Epithelial cell of esophagus (primary cell): ENCODE measurements around the gene MED14.

Source experiments
- DNase-seq: peaks from one replicate; pipeline ENCODE4 v3.0.0; 2010; ENCODE audit warnings: low read depth
- H3K4me3 ChIP-seq: 2 replicates; pipeline ENCODE4 v1.5.1; 2011; ENCODE audit warnings: mild to moderate bottlenecking, low read length, control low read depth
- CTCF ChIP-seq: IDR thresholded peaks from 2 replicates; pipeline ENCODE4 v1.5.1; 2011; ENCODE audit warnings: low read depth, mild to moderate bottlenecking, low read length, control low read depth, inconsistent platforms; ENCODE audit not compliant: insufficient read depth; ENCODE audit errors: missing control alignments

The MED14 gene

DNA sequence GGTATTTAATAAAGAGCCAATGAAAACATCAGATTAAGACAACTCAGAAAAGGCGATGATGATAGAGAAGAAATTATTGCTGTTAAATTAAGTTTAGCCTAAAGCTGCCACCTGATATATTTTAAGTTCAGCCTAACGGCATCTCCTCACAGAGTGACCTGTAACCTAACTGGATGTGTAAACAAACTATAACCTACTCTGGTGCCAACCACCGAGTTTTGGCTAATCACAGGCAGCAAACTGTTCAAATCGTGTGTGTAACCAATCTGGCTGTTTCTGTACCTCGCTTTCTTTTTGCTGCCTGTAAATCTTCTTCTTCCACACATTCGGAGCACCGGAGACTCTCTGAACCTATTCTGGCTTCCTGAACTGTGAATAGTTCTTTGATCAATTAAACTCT, 37.8 kb upstream of the MED14 start:
- no peak overlapping the region for H3K4me3 ChIP-seq
- no peak for DNase-seq
- no peak for TF ChIP-seq CTCF

GRCh38 chrX:40772290-40772689, 36.9 kb upstream of the MED14 start:
- peak; percentile 87 for DNase-seq
- H3K4me3 ChIP-seq: no peak overlapping the region
- no peak for TF ChIP-seq CTCF

DNA sequence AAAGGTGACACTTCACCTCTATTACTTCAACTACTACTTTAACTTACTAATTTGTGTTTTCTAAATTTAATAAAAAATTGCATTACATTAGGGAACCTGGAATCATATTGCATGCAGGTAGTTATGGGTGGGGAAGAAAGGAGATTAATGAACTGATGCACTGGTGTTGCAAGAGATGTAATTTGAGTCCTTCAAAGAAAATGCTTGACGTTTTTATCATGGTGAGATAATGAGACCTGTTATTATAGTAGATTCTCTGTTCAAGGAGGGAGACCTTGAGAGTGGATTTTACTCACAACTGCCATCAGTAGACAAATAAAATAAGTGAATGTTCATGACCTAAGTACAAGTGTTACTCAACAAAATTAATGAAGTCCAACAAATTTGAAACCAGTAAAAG, 26.4 kb upstream of the MED14 start:
- DNase-seq: peak; percentile 9
- TF ChIP-seq CTCF: no peak
- H3K4me3 ChIP-seq: no peak overlapping the region

- DNase-seq: no peak
- no peak for TF ChIP-seq CTCF
- no peak overlapping the region for H3K4me3 ChIP-seq
Observed at GRCh38 chrX:40759374-40759773, 24.0 kb upstream of the MED14 start.

DNA sequence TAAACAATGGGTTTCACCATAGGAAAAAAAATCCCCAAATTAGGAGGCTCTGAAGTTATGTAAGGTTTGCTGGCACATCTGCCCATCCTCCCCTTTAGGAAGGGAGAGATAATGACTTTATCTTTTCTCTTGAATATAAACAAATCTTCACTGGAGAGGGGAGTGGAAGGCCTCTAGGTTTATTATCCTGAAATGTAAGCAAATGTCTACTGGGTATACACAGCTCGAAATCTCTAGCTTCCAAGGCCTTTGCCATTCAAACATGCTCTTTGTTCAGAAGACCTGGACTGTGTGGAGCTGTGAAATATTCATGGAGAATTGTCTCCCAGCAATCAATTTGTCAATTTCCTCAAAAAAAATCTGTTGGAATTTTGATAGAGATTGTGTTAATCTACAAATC, 21.7 kb upstream of the MED14 start:
- no peak for TF ChIP-seq CTCF
- DNase-seq: no peak
- no peak overlapping the region for H3K4me3 ChIP-seq

GRCh38 chrX:40755291-40756249, 20.2 kb upstream of the MED14 start:
- DNase-seq: peak; percentile 3

More at GRCh38 chrX:40755291-40756249, 20.2 kb upstream of the MED14 start:
- no peak for TF ChIP-seq CTCF
- no peak overlapping the region for H3K4me3 ChIP-seq
